ENCODE data around the gene ANKS1B. TPM values are rescaled to one million over a fixed set of nuclear protein-coding genes. Genes with fewer than 3 reads are reported as not detected.

ANKS1B gene
- total RNA-seq, 1 experiment from 2014 or later, result 2.4 TPM

- H3K4me1 ChIP-seq, result peaks cover 43% of the 10 kb centered on the region
- H3K36me3 ChIP-seq, result no peaks in the 10 kb centered on the region
- H3K27me3 ChIP-seq, result no peaks in the 10 kb centered on the region
- no peak overlapping the region for H3K27ac ChIP-seq
- no peak for DNase-seq
- no peak overlapping the region for H3K4me3 ChIP-seq
- H3K9me3 ChIP-seq (replicated peaks), result no peaks in the 10 kb centered on the region
These were observed 1166.5 kb downstream of the ANKS1B start for GRCh38 chr12:98818239-98818638.

GRCh38 chr12:98817742-98818141, 1167.0 kb downstream of the ANKS1B start:
- Histone ChIP-seq H3K27ac (peak overlapping the region; percentile 11; the same call in 1 of the 2 replicates), H3K27me3 (no peaks in the 10 kb centered on the region)
- DNase-seq, result peak; percentile 23 to 48

GRCh38 chr12:98816720-98817119, 1168.0 kb downstream of the ANKS1B start:
- H3K4me3 ChIP-seq, result no peak overlapping the region
- no peak overlapping the region for H3K27ac ChIP-seq
- H3K36me3 ChIP-seq, result no peaks in the 10 kb centered on the region
- H3K9me3 ChIP-seq (replicated peaks), result no peaks in the 10 kb centered on the region
- H3K4me1 ChIP-seq, result peaks cover 43% of the 10 kb centered on the region
- no peaks in the 10 kb centered on the region for H3K27me3 ChIP-seq
- no peak for DNase-seq

More at GRCh38 chr12:98817742-98818141, 1167.0 kb downstream of the ANKS1B start:
- H3K4me3 ChIP-seq, result no peak overlapping the region
- H3K36me3 ChIP-seq, result no peaks in the 10 kb centered on the region
- no peaks in the 10 kb centered on the region for H3K9me3 ChIP-seq (replicated peaks)
- peaks cover 43% of the 10 kb centered on the region for H3K4me1 ChIP-seq

- Histone ChIP-seq H3K4me1 (peaks cover 22% of the 10 kb centered on the region), H3K27ac (no peak overlapping the region), H3K36me3 (no peaks in the 10 kb centered on the region), H3K9me3 (replicated peaks) (no peaks in the 10 kb centered on the region), H3K27me3 (no peaks in the 10 kb centered on the region), H3K4me3 (no peak overlapping the region)
- DNase-seq, result no peak
These were observed 1170.5 kb downstream of the ANKS1B start for GRCh38 chr12:98814254-98814653.

GRCh38 chr12:98812225-98812624, 1172.5 kb downstream of the ANKS1B start:
- Histone ChIP-seq H3K27ac (no peak overlapping the region), H3K9me3 (replicated peaks) (no peaks in the 10 kb centered on the region), H3K36me3 (no peaks in the 10 kb centered on the region), H3K27me3 (no peaks in the 10 kb centered on the region), H3K4me1 (peaks cover 4% of the 10 kb centered on the region), H3K4me3 (no peak overlapping the region)
- DNase-seq, result no peak

GRCh38 chr12:98808243-98808875, 1176.4 kb downstream of the ANKS1B start:
- Histone ChIP-seq H3K4me3 (no peak overlapping the region), H3K36me3 (no peaks in the 10 kb centered on the region), H3K27me3 (no peaks in the 10 kb centered on the region), H3K9me3 (replicated peaks) (no peaks in the 10 kb centered on the region), H3K4me1 (no peaks in the 10 kb centered on the region), H3K27ac (no peak overlapping the region)
- DNase-seq, result no peak

- no peak overlapping the region for H3K27ac ChIP-seq
- H3K36me3 ChIP-seq, result no peaks in the 10 kb centered on the region
- no peak for DNase-seq
- H3K27me3 ChIP-seq, result no peaks in the 10 kb centered on the region
- H3K4me3 ChIP-seq, result no peak overlapping the region
- no peaks in the 10 kb centered on the region for H3K9me3 ChIP-seq (replicated peaks)
- no peaks in the 10 kb centered on the region for H3K4me1 ChIP-seq
These were observed 1177.5 kb downstream of the ANKS1B start for GRCh38 chr12:98807187-98807586.

GRCh38 chr12:98803468-98804209, 1181.1 kb downstream of the ANKS1B start:
- H3K27me3 ChIP-seq, result no peaks in the 10 kb centered on the region
- no peaks in the 10 kb centered on the region for H3K4me1 ChIP-seq
- H3K36me3 ChIP-seq, result no peaks in the 10 kb centered on the region
- no peak for DNase-seq
- no peak overlapping the region for H3K4me3 ChIP-seq
- no peaks in the 10 kb centered on the region for H3K9me3 ChIP-seq (replicated peaks)
- no peak overlapping the region for H3K27ac ChIP-seq

GRCh38 chr12:98799822-98800221, 1184.9 kb downstream of the ANKS1B start:
- H3K36me3 ChIP-seq, result no peaks in the 10 kb centered on the region
- no peaks in the 10 kb centered on the region for H3K4me1 ChIP-seq
- DNase-seq, result no peak
- no peak overlapping the region for H3K27ac ChIP-seq
- H3K4me3 ChIP-seq, result no peak overlapping the region
- H3K27me3 ChIP-seq, result 0 out of 2 replicates have a peak, but pooled peaks cover 3% of the 10 kb centered on the region
- H3K9me3 ChIP-seq (replicated peaks), result no peaks in the 10 kb centered on the region

GRCh38 chr12:98799146-98799810, 1185.5 kb downstream of the ANKS1B start:
- H3K27ac ChIP-seq, result no peak overlapping the region
- DNase-seq, result no peak
- H3K4me3 ChIP-seq, result no peak overlapping the region
- no peaks in the 10 kb centered on the region for H3K9me3 ChIP-seq (replicated peaks)
- H3K4me1 ChIP-seq, result no peaks in the 10 kb centered on the region
- H3K36me3 ChIP-seq, result no peaks in the 10 kb centered on the region
- H3K27me3 ChIP-seq, result 0 out of 2 replicates have a peak, but pooled peaks cover 3% of the 10 kb centered on the region

- DNase-seq, result no peak
- no peaks in the 10 kb centered on the region for H3K9me3 ChIP-seq (replicated peaks)
- no peak overlapping the region for H3K27ac ChIP-seq
- no peaks in the 10 kb centered on the region for H3K36me3 ChIP-seq
- no peak overlapping the region for H3K4me3 ChIP-seq
- H3K4me1 ChIP-seq, result no peaks in the 10 kb centered on the region
- 0 out of 2 replicates have a peak, but pooled peaks cover 3% of the 10 kb centered on the region for H3K27me3 ChIP-seq
These were observed 1187.5 kb downstream of the ANKS1B start for GRCh38 chr12:98797200-98797599.

- no peak overlapping the region for H3K4me3 ChIP-seq
- 0 out of 2 replicates have a peak, but pooled peaks cover 3% of the 10 kb centered on the region for H3K27me3 ChIP-seq
- H3K4me1 ChIP-seq, result no peaks in the 10 kb centered on the region
- H3K36me3 ChIP-seq, result no peaks in the 10 kb centered on the region
- H3K9me3 ChIP-seq (replicated peaks), result no peaks in the 10 kb centered on the region
- no peak overlapping the region for H3K27ac ChIP-seq
- DNase-seq, result no peak
These were observed 1188.0 kb downstream of the ANKS1B start for GRCh38 chr12:98796745-98797144.

- no peaks in the 10 kb centered on the region for H3K36me3 ChIP-seq
- DNase-seq, result no peak
- no peaks in the 10 kb centered on the region for H3K9me3 ChIP-seq (replicated peaks)
- H3K4me1 ChIP-seq, result no peaks in the 10 kb centered on the region
- 0 out of 2 replicates have a peak, but pooled peaks cover 3% of the 10 kb centered on the region for H3K27me3 ChIP-seq
- no peak overlapping the region for H3K4me3 ChIP-seq
- no peak overlapping the region for H3K27ac ChIP-seq
These were observed 1191.6 kb downstream of the ANKS1B start for GRCh38 chr12:98793121-98793520.

- Histone ChIP-seq H3K27me3 (no peaks in the 10 kb centered on the region), H3K4me3 (no peak overlapping the region), H3K36me3 (no peaks in the 10 kb centered on the region), H3K4me1 (no peaks in the 10 kb centered on the region), H3K9me3 (replicated peaks) (no peaks in the 10 kb centered on the region), H3K27ac (no peak overlapping the region)
- no peak for DNase-seq
These were observed 1193.3 kb downstream of the ANKS1B start for GRCh38 chr12:98791406-98791805.

- Histone ChIP-seq H3K9me3 (replicated peaks) (no peaks in the 10 kb centered on the region), H3K4me1 (no peaks in the 10 kb centered on the region), H3K27me3 (no peaks in the 10 kb centered on the region), H3K36me3 (no peaks in the 10 kb centered on the region), H3K27ac (no peak overlapping the region), H3K4me3 (no peak overlapping the region)
- DNase-seq, result no peak
These were observed 1196.3 kb downstream of the ANKS1B start for GRCh38 chr12:98788396-98788795.

All from SJCRH30 (cell line).